ENCODE results near the gene LSM7. TPM values are rescaled to one million over a fixed set of nuclear protein-coding genes. Genes with fewer than 3 reads are reported as not detected.

LSM7 gene
- polyA plus RNA-seq, 10 donors = 51.1 to 113 (median 65.5) TPM

- no peak for DNase-seq
Measured at GRCh38 chr19:2325281-2326046, 2.9 kb downstream of the LSM7 start.

- no peak for DNase-seq
Measured at GRCh38 chr19:2324220-2324948, 4.0 kb downstream of the LSM7 start.

DNA sequence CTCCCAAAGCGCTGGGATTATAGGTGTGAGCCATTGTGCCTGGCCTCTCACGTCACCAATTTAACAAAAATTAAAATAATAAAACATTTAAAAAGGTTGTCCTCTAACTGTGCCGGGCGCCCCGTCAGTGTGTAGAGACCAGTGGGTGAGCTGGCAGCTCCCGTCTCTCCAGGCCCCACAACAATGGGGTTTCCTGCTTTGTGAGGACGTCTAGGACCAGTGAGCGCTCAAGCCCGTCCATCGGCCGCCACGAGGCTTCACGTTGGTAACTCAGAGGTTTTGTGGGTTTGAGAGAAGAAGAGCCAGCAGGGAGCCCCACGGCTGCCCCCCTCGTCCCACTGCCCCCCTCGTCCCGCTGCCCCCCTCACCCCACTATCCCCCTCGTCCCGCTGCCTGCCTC, 4.7 kb downstream of the LSM7 start:
- no peak for DNase-seq

DNA sequence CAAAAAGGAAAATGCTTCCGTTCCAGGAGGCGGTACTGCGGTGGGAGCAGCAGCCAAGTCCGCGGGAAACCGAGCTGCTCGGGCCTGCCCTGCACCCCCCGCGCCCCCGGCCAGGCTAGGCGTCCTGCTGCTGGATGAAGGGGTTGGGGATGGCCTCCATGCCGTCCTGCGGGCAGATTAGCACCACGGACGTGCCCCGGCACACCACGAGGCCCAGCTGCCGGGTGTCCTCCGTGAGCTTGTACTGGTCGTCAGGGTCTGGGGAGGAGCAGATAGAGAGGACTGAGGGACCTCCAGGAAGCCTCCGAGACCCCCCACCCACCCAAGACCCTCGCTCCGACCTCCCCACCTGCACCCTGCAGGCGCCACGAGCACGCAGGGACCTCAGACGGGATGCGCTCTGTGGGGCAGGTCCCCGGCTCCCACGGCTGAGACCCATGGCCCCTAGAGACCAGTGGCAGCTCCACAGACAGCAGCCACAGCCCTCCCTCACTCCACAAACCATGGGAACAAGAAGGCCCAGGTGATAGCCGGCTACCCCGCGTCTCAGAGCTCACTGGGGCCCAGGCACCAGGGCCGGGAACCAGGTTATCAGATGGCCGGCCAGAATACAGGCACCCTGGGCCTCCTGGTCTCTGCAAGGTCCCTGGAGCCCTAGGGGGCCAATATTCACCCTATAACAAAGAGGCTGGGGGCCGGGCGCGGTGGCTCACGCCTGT, 6.7 kb downstream of the LSM7 start:
- no peak for DNase-seq

- no peak for DNase-seq
Measured at GRCh38 chr19:2320939-2321338, 7.4 kb downstream of the LSM7 start.

- DNase-seq = no peak
Measured at GRCh38 chr19:2320049-2320448, 8.3 kb downstream of the LSM7 start.

DNA sequence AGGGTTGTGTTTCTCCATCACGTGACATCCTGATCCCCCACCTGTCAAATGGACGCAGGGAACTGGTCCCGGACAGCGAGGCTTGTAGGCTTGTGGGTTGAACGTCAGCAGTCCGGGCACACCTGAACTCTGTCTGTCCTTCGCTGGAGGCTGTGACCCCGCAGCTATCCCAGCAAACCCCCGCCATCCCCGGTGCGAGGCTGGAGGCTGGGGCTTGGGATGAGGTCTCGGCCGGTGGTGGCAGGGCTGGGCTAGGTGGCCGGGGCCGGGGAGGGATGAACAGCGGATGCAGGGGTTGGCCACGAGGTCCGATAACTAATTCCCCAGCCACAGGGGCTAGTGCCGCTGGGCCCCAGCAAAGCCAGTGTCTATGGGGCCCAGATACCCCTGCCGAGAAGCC, 8.8 kb downstream of the LSM7 start:
- DNase-seq = no peak

GRCh38 chr19:2318923-2319322, 9.5 kb downstream of the LSM7 start:
- DNase-seq = no peak

DNA sequence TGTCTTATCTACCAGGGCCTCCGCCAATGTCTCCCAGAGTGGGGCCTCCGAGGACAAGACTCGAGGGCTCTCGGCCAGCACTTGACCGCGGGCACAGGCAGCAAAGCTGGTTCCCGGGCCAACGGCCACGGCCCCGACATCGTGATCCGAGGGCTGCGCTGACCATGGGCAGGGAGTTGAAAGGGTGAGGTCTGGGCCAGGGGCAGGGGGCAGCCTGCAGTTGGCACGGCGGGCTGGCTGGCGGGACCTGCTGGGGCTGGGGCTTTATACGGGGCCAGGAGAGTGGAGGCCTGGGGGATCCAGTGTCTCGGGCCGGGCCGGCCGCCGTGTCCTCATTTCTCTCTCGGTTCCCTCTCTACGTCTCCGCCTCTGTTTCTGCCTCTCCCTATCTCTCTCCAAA, 10.6 kb downstream of the LSM7 start:
- no peak for DNase-seq

GRCh38 chr19:2317300-2317699, 11.1 kb downstream of the LSM7 start:
- no peak for DNase-seq

- peak in 2 of 3 donors; percentile 44 to 69 for DNase-seq
Measured at GRCh38 chr19:2315818-2316353, 12.5 kb downstream of the LSM7 start.

DNA sequence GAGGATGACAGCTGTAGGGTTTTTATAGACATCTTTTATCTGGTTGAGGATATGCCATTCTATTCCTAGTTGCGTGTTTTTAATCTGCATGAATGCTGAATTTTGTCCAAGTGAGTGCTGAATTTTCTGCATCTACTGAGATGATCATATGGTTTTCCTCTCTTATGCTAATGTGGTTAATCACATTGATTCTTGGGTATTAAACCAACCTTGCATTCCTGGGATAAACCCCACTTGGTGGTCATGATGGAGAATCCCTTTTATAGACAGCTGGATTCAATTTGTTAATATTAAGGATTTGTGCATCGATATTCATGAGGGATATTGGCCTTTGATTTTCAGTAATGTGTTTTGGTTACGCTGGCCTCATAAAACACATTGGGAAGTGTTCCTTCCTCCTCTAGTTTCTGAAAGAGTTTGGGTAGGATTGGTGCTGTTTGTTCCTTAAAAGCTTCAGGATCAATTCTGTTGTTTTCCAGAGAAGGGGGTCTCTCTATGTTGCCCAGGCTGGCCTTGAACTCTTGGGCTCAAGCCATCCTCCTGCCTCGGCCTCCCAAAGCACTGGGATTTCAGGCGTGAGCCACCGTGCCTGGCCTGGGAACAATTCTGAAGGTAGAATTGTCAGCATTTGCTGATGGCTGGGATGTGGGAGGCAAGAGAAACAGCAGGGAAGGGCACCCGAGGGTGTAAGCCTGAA, 13.1 kb downstream of the LSM7 start:
- DNase-seq = no peak

DNA sequence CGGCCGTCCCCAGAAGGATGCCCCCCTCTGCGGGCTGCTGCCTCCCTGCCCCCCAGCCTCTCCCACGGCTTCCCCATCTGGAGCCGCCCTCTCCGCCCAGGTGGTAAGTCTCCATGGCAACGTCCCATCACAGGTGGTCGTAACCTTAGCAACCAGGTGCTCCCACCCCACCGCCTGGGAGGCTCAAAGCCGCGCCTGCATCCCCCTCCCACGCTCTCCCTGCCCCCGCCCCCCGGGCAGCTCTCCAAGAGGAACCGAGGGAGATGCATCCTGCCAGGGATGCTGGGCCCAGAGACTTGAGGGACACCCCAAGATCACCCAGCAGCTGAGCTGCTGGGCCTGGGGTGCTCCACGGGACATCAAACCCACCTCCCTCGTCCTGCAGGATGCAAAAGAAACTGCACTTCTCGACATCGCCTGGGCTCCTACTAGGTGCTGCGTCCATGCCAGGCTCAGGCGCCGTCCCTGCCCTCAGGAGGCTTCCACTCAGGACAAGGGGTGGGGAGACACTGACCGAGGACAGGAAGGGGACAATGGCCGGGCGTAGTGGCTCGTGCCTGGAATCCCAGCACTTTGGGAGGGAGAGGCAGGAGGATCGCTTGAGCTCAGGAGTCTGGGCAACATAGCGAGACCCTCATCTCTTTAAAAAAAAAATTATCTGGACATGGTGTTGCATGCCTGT, 15.4 kb downstream of the LSM7 start:
- no peak for DNase-seq

DNA sequence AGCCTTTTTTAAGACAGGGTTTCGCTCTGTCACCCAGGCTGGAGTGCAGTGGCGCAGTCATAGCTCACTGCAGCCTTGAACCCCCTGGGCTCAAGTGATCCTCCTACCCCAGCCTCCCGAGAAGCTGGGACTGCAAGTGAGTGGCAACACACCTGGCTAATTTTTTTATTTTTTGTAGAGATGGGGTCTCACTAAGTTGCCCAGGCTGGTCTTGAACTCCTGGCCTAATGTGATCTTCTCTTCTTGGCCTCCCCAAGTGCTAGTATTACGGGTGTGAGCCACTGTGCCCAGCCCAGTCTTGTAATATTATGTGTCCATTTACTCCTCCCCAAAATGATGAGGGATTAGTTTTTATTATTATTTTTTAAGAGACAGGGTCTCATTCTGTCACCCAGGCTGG, 17.3 kb downstream of the LSM7 start:
- no peak for DNase-seq

DNA sequence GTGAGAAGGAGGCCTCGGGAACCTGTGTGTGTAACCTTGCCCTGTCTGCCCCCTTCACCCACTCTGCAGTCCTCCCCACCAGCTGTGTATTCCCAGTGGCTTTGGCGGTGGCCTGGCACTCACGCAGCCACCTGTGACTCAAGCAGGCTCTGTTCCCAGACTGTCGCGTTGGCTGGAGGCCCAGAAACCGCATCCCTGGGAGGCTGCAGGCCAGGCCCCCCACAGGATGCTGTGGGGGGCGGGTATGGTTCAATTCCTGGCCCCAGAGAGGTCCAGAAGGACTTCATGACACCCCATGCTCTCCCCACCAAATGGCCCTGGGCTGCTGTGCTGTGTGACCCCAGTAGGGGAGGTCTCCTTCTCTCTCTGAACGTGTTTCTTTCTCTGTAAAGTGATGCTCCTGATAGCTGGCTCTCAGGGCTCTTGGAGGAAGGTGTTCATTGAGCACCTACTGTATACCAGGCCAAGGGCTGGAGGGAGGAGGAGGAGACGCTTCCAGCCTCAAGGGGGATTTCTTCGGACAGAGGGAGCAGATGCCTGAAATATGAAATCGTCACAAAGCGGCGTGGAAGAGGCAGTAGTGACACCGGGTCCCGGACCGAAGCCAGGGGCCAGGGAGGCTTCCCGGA, 18.5 kb downstream of the LSM7 start:
- DNase-seq = peak in 2 of 3 donors; percentile 26 to 44

DNA sequence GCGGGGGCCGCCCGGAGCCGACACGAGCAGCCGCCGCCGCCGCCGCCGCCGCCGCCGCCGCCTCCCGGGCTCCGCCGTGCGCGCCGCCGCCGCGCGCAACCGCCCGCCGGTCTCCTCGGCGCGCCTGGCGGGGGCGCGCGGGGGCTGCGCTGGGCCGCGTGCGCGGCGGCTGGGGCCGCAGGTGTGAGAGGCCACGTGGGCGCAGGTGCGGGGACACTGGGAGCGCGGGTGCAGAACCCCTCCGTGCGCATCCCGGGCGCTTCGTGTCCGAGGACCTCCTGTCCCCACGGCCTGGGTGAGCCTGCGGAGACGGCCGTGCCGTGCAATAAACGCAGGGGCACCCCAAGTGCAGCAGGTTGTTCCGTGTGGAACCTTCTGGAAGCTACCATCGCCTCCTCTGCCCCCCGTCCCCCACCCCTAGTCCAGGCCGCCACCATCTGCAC, 20.3 kb downstream of the LSM7 start, which contains the start of gene LINGO3:
TSS of gene LINGO3 (minus strand) at position 41 of the 443 bp plus-strand sequence. CDS start 16,378 bp downstream, outside the sequence.
- DNase-seq = no peak

GRCh38 chr19:2307518-2308012, 20.8 kb downstream of the LSM7 start:
- no peak for DNase-seq

GRCh38 chr19:2306971-2307370, 21.4 kb downstream of the LSM7 start:
- DNase-seq = no peak

- no peak for DNase-seq
Measured at GRCh38 chr19:2306281-2306806, 22.0 kb downstream of the LSM7 start.
